DOHH2 (cell line): ENCODE data around the gene ARHGEF9.

ENCODE experiments used
- H3F3A ChIP-seq: fragments of 200-600 bp; sonication (generic), shearing (Covaris generic); 2 replicates; pipeline ENCODE4 v1.6.0; 2016; ENCODE audit warnings: antibody characterized with exemption, mild to moderate bottlenecking; ENCODE audit not compliant: control insufficient read depth, insufficient read depth
- H3K27ac ChIP-seq: fragments of 200-600 bp; sonication (generic); 2 replicates; pipeline ENCODE4 v1.5.1; 2014; ENCODE audit warnings: low read depth, mild to moderate bottlenecking, low read length, moderate library complexity
- H3K27me3 ChIP-seq: fragments of 200-600 bp; sonication (generic); 2 replicates; pipeline ENCODE4 v1.6.1; 2014; ENCODE audit warnings: mild to moderate bottlenecking, low read length, mixed read lengths; ENCODE audit not compliant: control insufficient read depth
- H3K36me3 ChIP-seq: fragments of 200-600 bp; sonication (generic); 2 replicates; pipeline ENCODE4 v1.6.1; 2014; ENCODE audit warnings: mild to moderate bottlenecking, low read length, moderate library complexity, mixed read lengths; ENCODE audit not compliant: control insufficient read depth
- H3K4me1 ChIP-seq: fragments of 200-600 bp; sonication (generic); 2 replicates; pipeline ENCODE4 v1.6.1; 2014; ENCODE audit warnings: mild to moderate bottlenecking, low read length, mixed read lengths; ENCODE audit not compliant: control insufficient read depth
- H3K4me2 ChIP-seq: fragments of 200-600 bp; sonication (generic); 2 replicates; pipeline ENCODE4 v1.6.0; 2014; ENCODE audit warnings: mild to moderate bottlenecking, low read length, moderate library complexity
- H3K4me3 ChIP-seq: fragments of 200-600 bp; sonication (generic); 2 replicates; pipeline ENCODE4 v1.5.1; 2014; ENCODE audit warnings: mild to moderate bottlenecking, low read length, mixed read lengths
- H3K79me2 ChIP-seq: fragments of 200-600 bp; sonication (generic); 2 replicates; pipeline ENCODE4 v1.6.1; 2014; ENCODE audit warnings: mild to moderate bottlenecking, low read length, mixed read lengths; ENCODE audit not compliant: control insufficient read depth
- H3K9me2 ChIP-seq: fragments of 200-600 bp; sonication (generic); replicated peaks from 2 replicates; pipeline ENCODE4 v1.6.1; 2014; ENCODE audit warnings: mild to moderate bottlenecking, low read length, mixed read lengths; ENCODE audit not compliant: control insufficient read depth
- H3K9me3 ChIP-seq: fragments of 200-600 bp; sonication (generic); 2 replicates; pipeline ENCODE4 v1.6.1; 2014; ENCODE audit warnings: antibody characterized with exemption, low read length, mixed read lengths; ENCODE audit not compliant: control insufficient read depth, insufficient read depth
- H4K20me1 ChIP-seq: fragments of 200-600 bp; sonication (generic); 2 replicates; pipeline ENCODE4 v1.6.0; 2014; ENCODE audit warnings: low read depth, mild to moderate bottlenecking, antibody characterized with exemption, low read length, moderate library complexity; ENCODE audit not compliant: control insufficient read depth, insufficient read depth
- EZH2phosphoT487 ChIP-seq: fragments of 200-600 bp; sonication (generic); IDR thresholded peaks from 2 replicates; pipeline ENCODE4 v1.6.1; 2017; ENCODE audit warnings: borderline replicate concordance, mild to moderate bottlenecking, antibody characterized with exemption, low read length, moderate library complexity, mixed read lengths
- TF ChIP-seq, protein P1 (sequence below): fragments of 200-600 bp; sonication (generic); IDR thresholded peaks from one replicate; pipeline ENCODE4 v1.5.1; 2014; ENCODE audit warnings: antibody characterized with exemption, mild to moderate bottlenecking, low read depth, low read length; ENCODE audit not compliant: poor library complexity, severe bottlenecking

ARHGEF9 gene

DNA sequence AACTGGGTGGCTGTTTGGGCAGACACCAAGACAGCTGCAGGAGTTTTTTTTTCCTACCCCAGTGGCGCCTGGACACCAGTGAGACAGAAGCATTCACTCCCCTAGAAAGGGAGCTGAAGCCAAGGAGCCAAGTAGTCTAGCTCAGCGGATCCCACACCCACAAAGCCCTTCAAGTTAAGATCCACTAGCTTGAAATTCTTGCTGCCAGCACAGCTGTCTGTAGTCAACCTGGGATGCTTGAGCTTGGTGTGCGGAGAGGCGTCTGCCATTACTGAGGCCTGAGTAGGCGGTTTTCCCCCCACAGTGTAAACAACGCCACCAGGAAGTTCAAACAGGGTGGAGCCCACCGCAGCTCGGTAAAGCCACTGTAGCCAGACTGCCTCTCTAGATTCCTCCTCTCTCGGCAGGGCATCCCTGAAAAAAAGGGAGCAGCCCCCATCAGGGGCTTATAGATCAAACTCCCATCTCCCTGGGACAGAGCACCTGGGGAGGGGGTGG lies 171.4 kb downstream of the ARHGEF9 start:
- Histone ChIP-seq H3K36me3 (no peaks in the 10 kb centered on the region), H3K27me3 (no peaks in the 10 kb centered on the region), H3K9me3 (no peaks in the 10 kb centered on the region), H3K27ac (no peak overlapping the region), H3K9me2 (no peaks in the 10 kb centered on the region), H3K4me3 (no peak overlapping the region), H4K20me1 (no peaks in the 10 kb centered on the region), H3F3A (no peaks in the 10 kb centered on the region), H3K79me2 (no peaks in the 10 kb centered on the region), H3K4me2 (no peak overlapping the region), H3K4me1 (no peaks in the 10 kb centered on the region)
- TF ChIP-seq, protein P1, sequence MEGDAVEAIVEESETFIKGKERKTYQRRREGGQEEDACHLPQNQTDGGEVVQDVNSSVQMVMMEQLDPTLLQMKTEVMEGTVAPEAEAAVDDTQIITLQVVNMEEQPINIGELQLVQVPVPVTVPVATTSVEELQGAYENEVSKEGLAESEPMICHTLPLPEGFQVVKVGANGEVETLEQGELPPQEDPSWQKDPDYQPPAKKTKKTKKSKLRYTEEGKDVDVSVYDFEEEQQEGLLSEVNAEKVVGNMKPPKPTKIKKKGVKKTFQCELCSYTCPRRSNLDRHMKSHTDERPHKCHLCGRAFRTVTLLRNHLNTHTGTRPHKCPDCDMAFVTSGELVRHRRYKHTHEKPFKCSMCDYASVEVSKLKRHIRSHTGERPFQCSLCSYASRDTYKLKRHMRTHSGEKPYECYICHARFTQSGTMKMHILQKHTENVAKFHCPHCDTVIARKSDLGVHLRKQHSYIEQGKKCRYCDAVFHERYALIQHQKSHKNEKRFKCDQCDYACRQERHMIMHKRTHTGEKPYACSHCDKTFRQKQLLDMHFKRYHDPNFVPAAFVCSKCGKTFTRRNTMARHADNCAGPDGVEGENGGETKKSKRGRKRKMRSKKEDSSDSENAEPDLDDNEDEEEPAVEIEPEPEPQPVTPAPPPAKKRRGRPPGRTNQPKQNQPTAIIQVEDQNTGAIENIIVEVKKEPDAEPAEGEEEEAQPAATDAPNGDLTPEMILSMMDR: no peak
- TF ChIP-seq EZH2phosphoT487: no peak

DNA sequence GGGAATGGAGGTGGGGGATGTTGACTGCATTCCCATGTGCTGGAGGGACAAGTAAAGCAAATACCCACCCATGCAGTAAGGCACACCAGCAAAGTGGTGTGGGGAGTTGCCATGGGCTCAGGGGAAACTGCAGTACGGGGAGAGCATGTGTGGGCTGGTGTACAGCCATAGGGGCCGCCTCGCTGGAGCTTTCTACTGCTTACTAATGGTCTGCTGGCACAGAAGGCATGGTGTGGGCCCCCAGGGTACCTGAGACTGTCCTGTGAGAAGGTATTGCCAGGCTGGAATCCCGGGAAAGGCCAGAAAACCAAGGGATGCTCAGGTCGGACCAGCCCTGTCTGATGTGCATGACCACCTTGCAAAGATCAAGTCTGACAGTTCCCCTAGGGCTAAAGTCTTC lies 199.1 kb downstream of the ARHGEF9 start:
- Histone ChIP-seq H3K9me3 (no peaks in the 10 kb centered on the region), H3K79me2 (no peaks in the 10 kb centered on the region), H3F3A (no peaks in the 10 kb centered on the region), H3K4me1 (no peaks in the 10 kb centered on the region), H3K27me3 (no peaks in the 10 kb centered on the region), H3K9me2 (no peaks in the 10 kb centered on the region), H4K20me1 (no peaks in the 10 kb centered on the region), H3K36me3 (no peaks in the 10 kb centered on the region), H3K4me3 (no peak overlapping the region), H3K4me2 (no peak overlapping the region), H3K27ac (no peak overlapping the region)
- TF ChIP-seq, protein P1: no peak
- no peak for TF ChIP-seq EZH2phosphoT487
